Mesendoderm (in vitro differentiated cells): Measurements from ENCODE around the gene MT1A.

ENCODE experiments used
- DNase-seq: peaks from one replicate; pipeline ENCODE4 v3.0.0; 2013
- H2AK5ac ChIP-seq: 2 replicates; pipeline ENCODE4 v1.6.1; 2013; ENCODE audit warnings: low read length, inconsistent platforms
- H2BK120ac ChIP-seq: 2 replicates; pipeline ENCODE4 v1.6.1; 2013; ENCODE audit warnings: low read depth, mild to moderate bottlenecking, low read length, moderate library complexity, mixed read lengths
- H2BK15ac ChIP-seq: replicated peaks from 2 replicates; pipeline ENCODE4 v1.6.1; 2013; ENCODE audit warnings: low read depth, mild to moderate bottlenecking, moderate library complexity
- H2BK5ac ChIP-seq: 2 replicates; pipeline ENCODE4 v1.6.1; 2013; ENCODE audit warnings: low read length, inconsistent platforms
- H3K18ac ChIP-seq: 2 replicates; pipeline ENCODE4 v1.6.1; 2013; ENCODE audit warnings: mild to moderate bottlenecking, low read length, mixed read lengths
- H3K23ac ChIP-seq: one replicate; pipeline ENCODE4 v1.6.1; 2013; ENCODE audit warnings: low read length
- H3K27ac ChIP-seq: 2 replicates; pipeline ENCODE4 v1.5.1; 2013; ENCODE audit warnings: low read depth, mild to moderate bottlenecking, inconsistent platforms, low read length, moderate library complexity
- H3K27me3 ChIP-seq: 2 replicates; pipeline ENCODE4 v1.6.1; 2013; ENCODE audit warnings: low read length, control low read depth, mild to moderate bottlenecking, inconsistent platforms; ENCODE audit not compliant: insufficient read depth, poor library complexity
- H3K36me3 ChIP-seq: 2 replicates; pipeline ENCODE4 v1.6.1; 2013; ENCODE audit warnings: low read length, inconsistent platforms; ENCODE audit not compliant: control insufficient read depth, insufficient read depth
- H3K4ac ChIP-seq: one replicate; pipeline ENCODE4 v1.6.1; 2013; ENCODE audit warnings: low read depth, mild to moderate bottlenecking, low read length, moderate library complexity
- H3K4me1 ChIP-seq: 2 replicates; pipeline ENCODE4 v1.6.1; 2013; ENCODE audit warnings: low read depth, low read length, inconsistent platforms; ENCODE audit not compliant: control insufficient read depth
- H3K4me2 ChIP-seq: 2 replicates; pipeline ENCODE4 v1.6.1; 2013; ENCODE audit warnings: low read length
- H3K4me3 ChIP-seq: 2 replicates; pipeline ENCODE4 v1.5.1; 2013; ENCODE audit warnings: mild to moderate bottlenecking, low read length
- H3K56ac ChIP-seq: one replicate; pipeline ENCODE4 v1.6.1; 2013; ENCODE audit warnings: low read length
- H3K79me1 ChIP-seq: 2 replicates; pipeline ENCODE4 v1.6.1; 2013; ENCODE audit warnings: low read length, inconsistent platforms
- H3K79me2 ChIP-seq: 2 replicates; pipeline ENCODE4 v1.6.1; 2013; ENCODE audit warnings: mild to moderate bottlenecking, low read length; ENCODE audit not compliant: control insufficient read depth, insufficient read depth
- H3K9ac ChIP-seq: 2 replicates; pipeline ENCODE4 v1.6.1; 2013; ENCODE audit warnings: low read length, inconsistent platforms
- H4K5ac ChIP-seq: one replicate; pipeline ENCODE4 v1.6.1; 2013; ENCODE audit warnings: low read length
- H4K8ac ChIP-seq: one replicate; pipeline ENCODE4 v1.6.1; 2013; ENCODE audit warnings: low read depth, mild to moderate bottlenecking, control low read depth, low read length, moderate library complexity
- WGBS: extraction: QIAGEN DNeasy Blood & Tissue Kit; methylation state at CpG from one replicate; pipeline ENCODE4 v1.1.7; 2013; ENCODE audit warnings: low lambda C conversion rate, missing lambda C conversion rate; ENCODE audit not compliant: insufficient coverage; ENCODE audit errors: extremely low coverage; 5-methylcytosine and 5-hydroxymethylcytosine counted together

Gene MT1A

DNA sequence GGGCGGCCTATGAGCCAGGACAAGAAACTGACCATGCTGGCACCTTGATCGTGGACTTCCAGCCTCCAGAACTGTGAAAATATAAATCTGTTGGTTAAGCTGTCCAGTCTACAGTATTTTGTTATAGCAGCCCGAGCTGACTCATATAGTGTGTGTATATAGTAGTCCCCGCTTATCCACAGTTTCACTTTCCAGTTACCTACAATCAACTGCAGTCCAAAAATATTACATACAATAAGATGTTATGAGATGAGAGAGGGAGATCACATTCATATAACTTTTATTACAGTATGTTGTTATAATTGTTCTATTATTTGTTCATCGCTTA, 44.2 kb upstream of the MT1A start:
- H3K79me2 ChIP-seq: no peaks in the 10 kb centered on the region
- H3K56ac ChIP-seq: no peak overlapping the region
- H3K4me1 ChIP-seq: no peaks in the 10 kb centered on the region
- H3K4me2 ChIP-seq: no peak overlapping the region
- H3K27me3 ChIP-seq: peaks cover 14% of the 10 kb centered on the region
- no peaks in the 10 kb centered on the region for H3K36me3 ChIP-seq
- no peak overlapping the region for H2BK15ac ChIP-seq
- H3K4ac ChIP-seq: no peak overlapping the region
- no peak overlapping the region for H4K8ac ChIP-seq
- no peak for DNase-seq
- H2BK5ac ChIP-seq: no peak overlapping the region
- H2AK5ac ChIP-seq: no peak overlapping the region
- no peak overlapping the region for H3K4me3 ChIP-seq
- no peak overlapping the region for H3K18ac ChIP-seq
- no peak overlapping the region for H3K23ac ChIP-seq
- no peak overlapping the region for H4K5ac ChIP-seq
- no peak overlapping the region for H2BK120ac ChIP-seq
- no peaks in the 10 kb centered on the region for H3K79me1 ChIP-seq
- no CpG with 5 or more reads among the region's 5 CpGs for WGBS
- H3K9ac ChIP-seq: no peak overlapping the region
- H3K27ac ChIP-seq: no peak overlapping the region

DNA sequence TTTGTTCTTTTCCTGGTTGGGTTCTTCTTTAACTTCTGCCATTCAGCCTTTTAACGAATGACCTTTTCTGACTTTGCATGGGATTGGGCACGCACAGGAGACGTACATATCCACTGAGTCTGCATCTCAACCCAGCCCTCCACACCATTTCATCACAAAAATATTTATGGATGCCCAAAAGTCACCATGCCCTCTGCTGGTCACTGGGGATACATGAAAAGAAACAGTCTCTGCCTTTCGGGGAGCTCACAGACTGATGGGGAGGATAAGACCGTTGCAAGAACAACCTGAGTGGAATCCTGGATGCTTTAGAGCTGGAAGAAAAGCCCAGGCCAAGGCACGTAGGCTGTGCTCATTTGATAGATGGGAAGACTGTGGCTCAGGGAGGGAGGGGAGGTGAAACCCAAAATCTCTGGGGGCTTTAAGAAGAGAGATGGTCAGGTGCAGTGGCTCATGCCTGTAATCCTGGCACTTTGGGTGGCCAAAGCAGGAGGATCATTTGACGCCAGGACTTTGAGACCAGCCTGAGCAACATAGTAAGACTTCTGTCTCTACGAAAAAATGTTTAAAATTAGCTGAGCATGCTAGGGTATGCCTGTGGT, 38.0 kb upstream of the MT1A start:
- Histone ChIP-seq H3K56ac (no peak overlapping the region), H3K4me2 (no peak overlapping the region), H4K5ac (no peak overlapping the region), H3K36me3 (no peaks in the 10 kb centered on the region), H3K79me2 (no peaks in the 10 kb centered on the region), H2BK5ac (no peak overlapping the region), H3K27ac (no peak overlapping the region), H3K23ac (no peak overlapping the region), H3K4me1 (no peaks in the 10 kb centered on the region), H2BK15ac (no peak overlapping the region), H4K8ac (no peak overlapping the region), H3K9ac (no peak overlapping the region), H3K18ac (no peak overlapping the region), H3K4me3 (no peak overlapping the region), H3K79me1 (no peaks in the 10 kb centered on the region), H2BK120ac (no peak overlapping the region), H3K27me3 (no peaks in the 10 kb centered on the region), H3K4ac (no peak overlapping the region), H2AK5ac (no peak overlapping the region)
- DNase-seq: peak; percentile 55
- WGBS: no CpG with 5 or more reads among the region's 8 CpGs

- no peak overlapping the region for H3K4ac ChIP-seq
- no peaks in the 10 kb centered on the region for H3K79me2 ChIP-seq
- H3K9ac ChIP-seq: no peak overlapping the region
- H3K4me3 ChIP-seq: no peak overlapping the region
- no peaks in the 10 kb centered on the region for H3K4me1 ChIP-seq
- no peak overlapping the region for H4K8ac ChIP-seq
- H3K27ac ChIP-seq: no peak overlapping the region
- H2BK120ac ChIP-seq: no peak overlapping the region
- no peak for DNase-seq
- no peak overlapping the region for H2BK15ac ChIP-seq
- H3K18ac ChIP-seq: no peak overlapping the region
- no peak overlapping the region for H3K23ac ChIP-seq
- H4K5ac ChIP-seq: no peak overlapping the region
- no peaks in the 10 kb centered on the region for H3K79me1 ChIP-seq
- no peak overlapping the region for H3K4me2 ChIP-seq
- no peaks in the 10 kb centered on the region for H3K27me3 ChIP-seq
- WGBS: no CpG with 5 or more reads among the region's 9 CpGs
- no peaks in the 10 kb centered on the region for H3K36me3 ChIP-seq
- no peak overlapping the region for H2AK5ac ChIP-seq
- H2BK5ac ChIP-seq: no peak overlapping the region
- no peak overlapping the region for H3K56ac ChIP-seq
Observed at GRCh38 chr16:56601325-56601724, 37.1 kb upstream of the MT1A start.

DNA sequence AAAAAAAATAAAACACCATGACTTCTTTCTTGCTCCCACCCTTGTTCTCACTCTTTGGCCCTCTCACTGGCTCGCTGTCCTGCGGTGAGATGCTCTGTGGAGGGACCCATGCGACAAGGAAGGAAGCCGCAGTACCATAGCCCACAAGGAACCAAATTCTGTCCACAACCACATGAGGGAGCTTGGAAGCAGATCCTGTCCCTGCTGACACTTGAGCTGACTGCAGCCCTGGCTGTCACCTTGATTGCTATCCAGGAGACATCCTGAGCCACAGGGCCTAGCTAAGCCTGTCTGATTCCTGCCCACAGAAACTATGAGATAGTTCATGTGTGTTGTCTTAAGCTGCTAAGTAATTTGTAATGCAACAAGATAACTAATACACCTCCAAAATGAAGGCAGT, 34.9 kb upstream of the MT1A start:
- H3K4ac ChIP-seq: no peak overlapping the region
- H3K79me2 ChIP-seq: no peaks in the 10 kb centered on the region
- H3K79me1 ChIP-seq: no peaks in the 10 kb centered on the region
- no peak overlapping the region for H3K27ac ChIP-seq
- no peaks in the 10 kb centered on the region for H3K36me3 ChIP-seq
- no peak overlapping the region for H3K4me2 ChIP-seq
- peaks cover 7% of the 10 kb centered on the region for H3K4me1 ChIP-seq
- no peak overlapping the region for H4K8ac ChIP-seq
- H3K9ac ChIP-seq: no peak overlapping the region
- DNase-seq: peak; percentile 90
- H2BK5ac ChIP-seq: no peak overlapping the region
- no peak overlapping the region for H2BK15ac ChIP-seq
- H3K27me3 ChIP-seq: no peaks in the 10 kb centered on the region
- no peak overlapping the region for H3K23ac ChIP-seq
- H2BK120ac ChIP-seq: no peak overlapping the region
- no peak overlapping the region for H3K18ac ChIP-seq
- no peak overlapping the region for H2AK5ac ChIP-seq
- WGBS: no CpG with 5 or more reads among the region's 4 CpGs
- no peak overlapping the region for H4K5ac ChIP-seq
- no peak overlapping the region for H3K4me3 ChIP-seq
- no peak overlapping the region for H3K56ac ChIP-seq

DNA sequence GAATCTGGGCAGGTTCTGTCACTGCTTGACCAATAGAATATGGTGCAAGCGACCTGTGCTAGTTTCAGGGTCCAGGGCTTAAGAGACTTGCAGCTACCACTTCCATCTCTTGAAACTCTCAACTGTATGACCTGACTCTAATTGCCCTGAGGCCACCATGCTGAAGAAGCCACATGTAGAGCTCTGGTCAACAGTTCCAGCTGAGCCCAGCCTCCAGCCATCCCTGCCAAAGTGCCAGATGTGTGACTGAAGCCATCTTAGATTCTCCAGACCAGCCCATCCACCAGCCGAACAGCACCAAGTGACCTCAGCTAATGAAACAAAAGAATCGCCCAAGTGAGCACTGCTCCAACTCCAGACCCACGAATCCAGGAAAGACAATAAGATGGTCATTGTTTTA, 33.5 kb upstream of the MT1A start:
- Histone ChIP-seq H3K56ac (no peak overlapping the region), H3K4me3 (no peak overlapping the region), H2BK5ac (no peak overlapping the region), H3K4ac (no peak overlapping the region), H2BK15ac (no peak overlapping the region), H4K5ac (no peak overlapping the region), H4K8ac (no peak overlapping the region), H3K4me2 (no peak overlapping the region), H3K18ac (no peak overlapping the region), H3K27me3 (no peaks in the 10 kb centered on the region), H3K79me1 (no peaks in the 10 kb centered on the region), H3K79me2 (no peaks in the 10 kb centered on the region), H3K27ac (no peak overlapping the region), H3K23ac (no peak overlapping the region), H2AK5ac (no peak overlapping the region), H3K36me3 (no peaks in the 10 kb centered on the region), H3K9ac (no peak overlapping the region), H2BK120ac (no peak overlapping the region), H3K4me1 (peaks cover 7% of the 10 kb centered on the region)
- no CpG with 5 or more reads among the region's 4 CpGs for WGBS
- no peak for DNase-seq

GRCh38 chr16:56605475-56605874, 33.0 kb upstream of the MT1A start:
- Histone ChIP-seq H3K9ac (no peak overlapping the region), H3K79me2 (no peaks in the 10 kb centered on the region), H3K56ac (no peak overlapping the region), H2BK120ac (no peak overlapping the region), H3K79me1 (no peaks in the 10 kb centered on the region), H4K8ac (no peak overlapping the region), H3K4me3 (no peak overlapping the region), H3K18ac (no peak overlapping the region), H3K4ac (no peak overlapping the region), H2BK5ac (no peak overlapping the region), H3K27ac (no peak overlapping the region), H3K27me3 (peaks cover 1% of the 10 kb centered on the region), H3K4me1 (peaks cover 9% of the 10 kb centered on the region), H3K23ac (no peak overlapping the region), H3K4me2 (no peak overlapping the region), H2BK15ac (no peak overlapping the region), H2AK5ac (no peak overlapping the region), H4K5ac (no peak overlapping the region), H3K36me3 (no peaks in the 10 kb centered on the region)
- WGBS: no CpG with 5 or more reads among the region's 1 CpG
- no peak for DNase-seq
